ENCODE results near the gene GAB1.

DNA sequence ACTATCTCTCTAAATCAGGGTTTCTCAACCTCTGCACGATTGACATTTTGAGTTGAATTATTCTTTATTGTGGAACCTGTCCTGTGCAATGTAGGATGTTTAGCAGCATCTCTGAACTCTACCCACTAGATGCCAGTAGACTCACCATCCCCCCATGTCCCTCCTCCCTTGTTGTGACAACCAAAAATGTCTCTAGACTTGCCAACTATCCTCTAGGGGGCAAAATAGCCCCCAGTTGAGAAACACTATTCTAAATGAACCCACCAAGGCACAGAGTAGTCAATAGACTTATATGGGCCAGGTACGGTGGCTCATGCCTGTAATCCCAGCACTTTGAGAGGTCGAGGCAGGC is 49.1 kb upstream of the GAB1 start:
- TF ChIP-seq POLR2A (IDR thresholded peaks at IDR 0.05), result no peak
- TF ChIP-seq, protein P1, sequence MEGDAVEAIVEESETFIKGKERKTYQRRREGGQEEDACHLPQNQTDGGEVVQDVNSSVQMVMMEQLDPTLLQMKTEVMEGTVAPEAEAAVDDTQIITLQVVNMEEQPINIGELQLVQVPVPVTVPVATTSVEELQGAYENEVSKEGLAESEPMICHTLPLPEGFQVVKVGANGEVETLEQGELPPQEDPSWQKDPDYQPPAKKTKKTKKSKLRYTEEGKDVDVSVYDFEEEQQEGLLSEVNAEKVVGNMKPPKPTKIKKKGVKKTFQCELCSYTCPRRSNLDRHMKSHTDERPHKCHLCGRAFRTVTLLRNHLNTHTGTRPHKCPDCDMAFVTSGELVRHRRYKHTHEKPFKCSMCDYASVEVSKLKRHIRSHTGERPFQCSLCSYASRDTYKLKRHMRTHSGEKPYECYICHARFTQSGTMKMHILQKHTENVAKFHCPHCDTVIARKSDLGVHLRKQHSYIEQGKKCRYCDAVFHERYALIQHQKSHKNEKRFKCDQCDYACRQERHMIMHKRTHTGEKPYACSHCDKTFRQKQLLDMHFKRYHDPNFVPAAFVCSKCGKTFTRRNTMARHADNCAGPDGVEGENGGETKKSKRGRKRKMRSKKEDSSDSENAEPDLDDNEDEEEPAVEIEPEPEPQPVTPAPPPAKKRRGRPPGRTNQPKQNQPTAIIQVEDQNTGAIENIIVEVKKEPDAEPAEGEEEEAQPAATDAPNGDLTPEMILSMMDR (IDR thresholded peaks at IDR 0.05), result no peak
- no peak for TF ChIP-seq POLR2AphosphoS5 (IDR thresholded peaks at IDR 0.05; ENCODE audit: insufficient read depth in 1 of 2, low read depth in 1 of 2)

Measured in vagina (tissue), 2 donors.